HG03175 (cell line): Measurements from ENCODE around the gene HDAC4.
"Not testable (repeated sequence)": the region's sequence is repeated elsewhere in the genome, so short reads cannot be mapped to it uniquely, and the experiment has no call there.

Experiments
- ATAC-seq: cut with Tn5 transposase; IDR thresholded peaks from one replicate; pipeline ENCODE4 v1.9.1; 2021; ENCODE audit warnings: mild to moderate bottlenecking, moderate library complexity; ENCODE audit not compliant: unreplicated experiment

HDAC4 gene

DNA sequence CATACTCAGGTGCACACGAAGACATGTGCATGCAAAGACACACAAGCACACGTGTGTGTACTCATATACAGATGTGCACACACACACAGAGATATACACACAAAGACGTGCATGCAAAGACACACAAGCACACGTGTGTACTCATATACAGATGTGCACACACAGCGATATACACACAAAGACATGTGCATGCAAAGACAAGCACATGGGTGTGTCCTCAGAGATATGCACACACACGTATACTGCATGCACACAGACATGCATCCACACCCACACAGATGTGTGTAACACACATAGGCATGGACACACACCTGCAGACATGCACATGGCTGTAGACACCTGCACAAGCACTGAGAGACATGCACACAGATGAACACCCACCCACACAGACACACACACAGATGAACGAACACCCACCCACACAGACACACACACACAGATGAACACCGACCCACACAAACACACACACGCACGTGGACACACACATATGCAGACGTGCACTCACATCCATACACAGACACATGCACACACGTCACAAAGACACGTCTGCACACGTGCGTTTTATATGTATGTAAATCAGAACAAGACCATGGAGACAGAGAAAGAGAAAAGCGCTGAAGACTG, 321.0 kb downstream of the HDAC4 start:
- no peak for ATAC-seq

- ATAC-seq: no peak
These were observed 322.5 kb downstream of the HDAC4 start for GRCh38 chr2:239078128-239078924.

GRCh38 chr2:239077260-239077659, 323.6 kb downstream of the HDAC4 start:
- ATAC-seq: no peak

- no peak for ATAC-seq
These were observed 324.7 kb downstream of the HDAC4 start for GRCh38 chr2:239075918-239076758.

GRCh38 chr2:239073745-239074530, 326.9 kb downstream of the HDAC4 start:
- ATAC-seq: no peak

DNA sequence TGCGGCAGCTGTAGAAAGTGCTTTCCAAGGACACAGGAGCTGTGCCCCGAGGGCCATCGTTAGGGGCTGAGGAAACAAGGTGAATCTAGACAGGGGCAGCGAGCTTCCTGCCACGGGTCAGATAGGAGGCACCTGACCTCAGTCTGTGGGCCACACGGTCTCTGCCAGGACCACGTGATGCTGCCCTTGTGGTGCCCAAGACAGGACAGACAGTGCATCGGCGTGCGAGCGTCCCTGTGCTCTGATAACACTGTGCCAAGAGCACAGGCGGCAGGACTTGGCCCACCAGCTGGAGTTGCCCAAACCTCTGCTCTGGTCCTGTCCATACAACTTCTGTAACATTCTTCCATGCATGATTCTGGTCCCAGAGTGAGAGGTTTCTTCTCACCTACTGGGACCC, 327.6 kb downstream of the HDAC4 start:
- ATAC-seq: no peak

- no peak for ATAC-seq
These were observed 328.0 kb downstream of the HDAC4 start for GRCh38 chr2:239072786-239073185.

- no peak for ATAC-seq
These were observed 330.4 kb downstream of the HDAC4 start for GRCh38 chr2:239070466-239070865.

- not testable (repeated sequence) for ATAC-seq
These were observed 331.2 kb downstream of the HDAC4 start for GRCh38 chr2:239069362-239070333.

- ATAC-seq: no peak
These were observed 332.4 kb downstream of the HDAC4 start for GRCh38 chr2:239068411-239068810.

GRCh38 chr2:239067196-239067865, 333.5 kb downstream of the HDAC4 start:
- no peak for ATAC-seq

DNA sequence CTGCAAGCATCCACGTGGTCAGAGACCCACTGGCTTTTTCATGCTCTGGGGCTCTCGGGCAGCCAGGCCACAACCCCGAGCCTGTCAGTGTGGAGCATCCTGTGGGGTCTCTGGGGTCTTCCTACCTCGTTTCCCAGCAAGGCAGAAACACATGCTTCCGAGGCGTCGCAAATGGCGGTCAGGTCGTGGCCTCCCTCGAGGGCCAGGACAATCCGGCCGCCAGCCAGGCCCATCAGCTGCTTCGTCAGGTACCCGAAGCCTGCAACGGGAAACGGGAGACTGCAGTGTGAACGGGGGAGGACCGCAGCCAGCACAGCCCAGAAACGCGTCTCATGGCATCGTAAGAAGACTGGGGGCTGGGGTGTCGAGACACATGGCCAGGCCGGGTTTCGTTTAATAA, 334.2 kb downstream of the HDAC4 start:
- no peak for ATAC-seq

DNA sequence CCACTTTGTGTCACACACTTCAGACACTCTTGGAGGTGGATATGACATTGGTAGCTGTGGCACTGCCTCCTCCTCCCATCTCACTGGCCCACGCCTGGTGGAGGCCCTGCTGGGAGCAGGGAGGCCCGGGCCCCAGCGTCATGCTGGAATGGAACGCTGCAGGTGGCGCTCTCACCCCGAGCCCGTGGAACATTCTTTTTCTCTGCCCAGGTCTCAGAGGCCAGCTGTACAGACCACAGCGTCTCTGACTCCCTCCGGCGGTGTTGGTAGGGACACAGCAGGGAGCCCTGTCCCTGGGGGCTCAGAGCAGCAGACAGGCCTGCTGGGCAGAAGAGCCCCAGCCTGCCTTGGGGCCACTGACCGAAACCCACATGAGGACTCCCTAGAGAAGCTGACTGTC, 334.9 kb downstream of the HDAC4 start:
- ATAC-seq: no peak

- no peak for ATAC-seq
These were observed 335.3 kb downstream of the HDAC4 start for GRCh38 chr2:239065537-239065936.

- no peak for ATAC-seq
These were observed 335.9 kb downstream of the HDAC4 start for GRCh38 chr2:239064891-239065290.

- ATAC-seq: no peak
These were observed 336.6 kb downstream of the HDAC4 start for GRCh38 chr2:239064253-239064652.

DNA sequence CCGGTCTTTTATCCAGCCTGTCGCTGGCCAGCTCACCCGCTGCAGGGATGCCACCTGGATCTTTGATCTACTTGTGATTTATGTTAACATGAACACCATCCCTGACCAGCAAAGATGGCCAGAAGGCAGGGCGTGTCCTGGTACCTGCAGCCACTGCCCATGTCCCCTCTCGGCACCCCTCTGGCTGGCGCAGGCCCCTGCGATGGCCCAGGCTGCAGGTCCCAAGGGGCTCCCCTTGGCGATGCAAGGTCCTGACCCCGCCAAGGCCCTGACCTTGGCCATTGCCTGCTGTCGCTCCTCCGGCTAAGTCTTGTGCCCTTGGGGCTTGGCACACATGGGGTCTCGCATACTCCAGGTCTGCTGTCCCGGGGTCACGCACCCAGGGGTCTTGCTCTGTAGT, 338.1 kb downstream of the HDAC4 start:
- ATAC-seq: no peak

DNA sequence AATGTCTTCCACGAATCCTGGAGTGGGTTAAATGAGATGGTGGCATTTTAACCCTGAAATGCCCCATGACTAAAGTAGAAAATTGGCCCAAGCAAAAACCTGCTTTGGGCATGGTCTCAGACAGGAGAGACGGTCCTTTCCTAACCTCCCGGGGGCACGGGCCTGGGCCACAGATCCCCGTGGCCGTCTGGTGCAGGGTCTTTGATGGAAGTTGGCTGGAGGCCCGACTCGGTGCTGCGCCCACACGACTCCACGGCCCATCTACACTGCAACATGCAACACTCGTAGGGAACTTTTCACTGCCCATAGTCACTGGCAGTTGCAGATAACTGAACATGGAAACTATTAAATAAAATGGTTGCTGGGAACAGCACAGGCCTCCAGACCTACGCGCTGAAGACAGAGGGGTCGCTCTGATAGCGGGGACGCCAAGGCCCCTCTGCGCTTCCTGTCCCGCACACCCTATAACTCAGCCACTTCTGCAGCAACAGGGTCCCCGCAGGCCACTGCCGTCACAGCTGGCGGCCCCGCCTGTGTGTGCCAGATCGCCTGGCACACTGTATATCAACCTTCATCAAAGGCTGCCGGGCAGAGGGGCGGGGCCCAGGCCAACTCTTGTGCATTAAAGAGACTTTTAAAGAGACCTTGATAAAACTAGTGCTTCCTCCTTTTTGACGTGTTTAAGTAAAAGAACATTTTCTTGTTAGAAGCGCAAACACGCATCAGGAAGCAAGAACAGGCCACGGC, 338.8 kb downstream of the HDAC4 start:
- no peak for ATAC-seq
